HG03095 (cell line): Measurements from ENCODE around the gene IL23R.
A peak's percentile ranks its signal among the peaks of the same experiment; 100 is the strongest.
"Not testable (repeated sequence)": the region's sequence is repeated elsewhere in the genome, so short reads cannot be mapped to it uniquely, and the experiment has no call there.

Experiments used
- ATAC-seq: cut with Tn5 transposase; IDR thresholded peaks from one replicate; pipeline ENCODE4 v1.9.1; 2021; ENCODE audit warnings: moderate library complexity; ENCODE audit not compliant: unreplicated experiment

IL23R gene

DNA sequence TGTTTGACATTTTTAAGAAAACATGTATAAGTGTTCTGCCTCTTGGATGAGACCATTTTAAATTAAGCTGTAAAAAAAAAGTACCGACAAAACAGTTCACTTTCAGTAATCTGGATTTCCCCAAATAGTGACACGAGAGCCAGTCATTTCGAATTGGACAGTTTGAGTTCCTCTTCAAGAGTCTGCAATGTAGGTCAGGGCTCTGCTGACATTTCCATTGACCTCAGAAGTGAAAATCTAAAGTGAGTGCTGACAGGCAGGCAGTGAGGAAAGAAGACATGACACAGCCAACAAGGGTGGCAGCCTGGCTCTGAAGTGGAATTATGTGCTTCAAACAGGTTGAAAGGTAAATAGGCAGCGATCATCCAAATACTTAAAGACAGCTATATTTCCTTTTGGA is at the start of gene IL23R:
TSS of gene IL23R (plus strand) at position 259 of the 400 bp plus-strand sequence. CDS start 1,667 bp downstream, outside the sequence.
- peak; percentile 93 for ATAC-seq

DNA sequence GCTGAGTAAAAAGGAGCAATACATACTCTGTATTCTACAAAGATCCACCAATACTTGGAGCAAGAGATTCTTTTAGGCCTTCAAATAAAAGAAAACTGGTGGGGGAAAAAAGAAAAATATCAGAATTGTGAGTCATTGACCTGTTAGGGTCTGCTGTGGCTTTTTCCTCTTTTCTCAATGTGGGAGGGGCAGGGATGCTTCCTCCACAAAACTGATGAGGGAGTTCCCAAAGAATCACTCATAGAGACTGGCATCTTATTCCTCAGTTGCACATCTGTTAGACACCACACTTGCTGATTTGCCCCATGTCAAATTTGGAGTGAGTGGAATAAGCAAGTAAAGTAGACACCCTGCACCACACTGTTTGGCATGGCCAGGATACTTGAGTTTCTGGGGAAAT is 48.1 kb upstream of the IL23R start:
- ATAC-seq = no peak

DNA sequence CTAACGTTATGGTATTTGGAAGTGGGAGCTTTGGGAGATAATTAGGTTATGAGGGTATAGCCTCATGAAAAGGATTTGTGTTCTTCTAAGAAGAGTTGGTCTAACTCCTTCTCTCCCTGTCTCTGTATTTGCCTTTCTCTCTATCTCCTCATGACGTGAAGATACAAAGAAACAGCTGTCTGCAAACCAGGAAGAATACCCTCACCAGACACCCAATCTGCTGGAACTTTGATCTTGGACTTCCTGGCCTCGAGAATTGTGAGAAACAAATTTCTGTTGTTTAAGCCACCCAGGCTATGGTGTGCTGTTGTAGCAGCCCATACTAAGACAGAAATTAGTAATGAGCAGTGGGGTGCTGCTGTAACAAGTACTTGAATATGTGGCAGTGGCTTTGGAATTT is 47.6 kb upstream of the IL23R start:
- no peak for ATAC-seq

- no peak for ATAC-seq
Measured at GRCh38 chr1:67120855-67121619, 45.2 kb upstream of the IL23R start.

DNA sequence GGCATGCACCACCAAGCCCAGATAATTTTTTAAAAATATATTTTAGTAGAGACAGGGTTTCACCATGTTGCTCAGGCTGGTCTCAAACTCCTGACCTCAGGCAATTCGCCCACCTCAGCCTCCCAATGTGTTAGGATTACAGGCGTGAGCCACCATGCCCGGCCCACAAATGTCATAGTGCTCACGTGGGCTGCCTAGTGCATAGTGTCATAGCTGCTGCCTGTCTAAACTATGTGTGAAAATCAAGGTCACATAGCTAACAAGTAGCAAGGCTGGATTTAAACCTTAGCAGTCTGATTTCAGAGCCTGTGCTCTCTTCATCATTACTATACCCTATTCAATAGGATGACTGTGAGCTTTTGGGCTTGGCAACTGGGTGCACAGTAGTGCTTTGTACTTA is 41.8 kb upstream of the IL23R start:
- ATAC-seq = no peak

DNA sequence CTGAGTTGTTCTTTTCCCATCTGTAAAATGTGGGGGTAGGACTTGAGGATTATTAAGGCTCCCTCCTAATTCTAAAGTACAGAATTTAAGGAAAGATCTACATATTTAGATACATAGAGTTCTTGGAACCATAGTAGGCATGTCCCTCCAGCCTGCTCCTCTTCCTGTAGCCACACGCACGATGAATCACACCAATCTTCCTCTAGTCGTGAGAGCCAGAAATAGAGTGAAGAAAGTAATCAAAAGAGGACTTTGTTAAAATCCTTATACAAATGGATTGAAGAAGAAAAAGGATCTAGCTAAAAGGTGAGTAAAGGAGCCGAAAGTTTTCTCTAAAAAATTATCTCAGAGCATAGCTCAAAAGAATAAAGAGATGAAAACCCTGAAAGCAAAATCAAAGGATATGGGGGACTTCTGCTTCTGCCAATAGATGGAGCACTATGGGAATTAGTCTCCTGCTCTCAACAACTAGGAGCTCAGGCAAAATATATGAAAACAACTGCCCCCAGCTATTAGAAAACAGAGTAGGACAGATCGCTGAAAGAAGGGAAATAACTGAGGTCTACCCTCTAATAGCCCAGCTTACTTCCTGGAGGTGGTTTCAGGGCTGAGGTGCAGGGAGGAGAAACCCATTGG is 40.0 kb upstream of the IL23R start:
- no peak for ATAC-seq

DNA sequence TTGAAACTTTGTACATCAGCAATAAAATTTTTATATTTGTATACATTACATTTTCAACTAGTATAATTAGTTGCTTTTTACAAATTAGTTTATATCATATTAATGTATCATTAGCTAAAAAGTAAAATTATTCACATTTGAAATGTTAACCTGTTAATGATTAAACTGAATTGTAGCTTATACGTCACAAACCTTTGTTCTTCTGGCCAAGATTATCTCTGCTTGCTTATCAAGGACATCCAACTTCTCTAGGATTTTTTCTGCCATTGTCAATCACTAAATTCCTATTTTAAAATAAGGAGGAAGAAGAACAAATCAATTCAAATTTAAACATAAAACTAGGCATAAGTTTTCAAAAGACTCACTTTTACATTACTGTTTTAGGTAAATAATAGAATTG is 39.3 kb upstream of the IL23R start:
- no peak for ATAC-seq

DNA sequence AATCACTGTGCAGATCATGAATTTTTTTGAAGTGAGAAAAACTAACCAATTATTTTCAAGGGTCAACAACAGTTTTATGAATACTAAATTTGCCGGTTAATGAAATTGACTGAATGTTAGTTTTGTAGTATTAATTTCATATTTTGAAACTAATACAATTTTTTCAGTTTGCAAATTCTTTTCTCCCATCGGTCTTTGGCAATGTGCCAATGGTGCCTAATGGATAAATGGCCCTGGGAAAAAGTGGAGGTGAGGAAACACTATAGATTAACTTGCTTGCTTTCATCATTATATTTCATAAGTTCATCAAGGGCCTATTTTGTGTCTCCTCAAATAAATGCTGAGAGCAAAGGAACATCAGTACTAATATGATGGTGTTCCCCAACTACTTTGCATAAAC is 35.6 kb upstream of the IL23R start:
- no peak for ATAC-seq

GRCh38 chr1:67133177-67133576 is 33.1 kb upstream of the IL23R start:
- ATAC-seq = no peak

DNA sequence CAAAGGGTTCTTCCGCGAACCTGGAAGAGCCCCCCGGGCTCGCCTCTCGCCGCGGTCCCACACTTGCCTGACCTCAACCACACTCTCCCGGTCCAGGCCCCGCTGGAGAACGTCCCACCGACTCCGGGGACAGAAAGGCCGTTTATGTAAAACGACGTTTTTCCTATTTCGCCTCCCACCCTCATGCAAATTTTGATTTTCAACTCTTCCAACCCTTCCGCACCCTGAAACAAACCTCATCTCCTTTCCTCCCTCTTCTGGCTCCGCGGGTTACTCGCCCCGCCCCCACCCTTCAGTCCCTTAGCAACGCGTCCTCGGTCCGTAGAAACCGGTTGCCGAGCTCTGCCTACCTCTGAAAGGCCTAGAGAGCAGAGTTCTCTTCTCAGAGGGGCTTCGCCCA is 31.6 kb upstream of the IL23R start, which contains the start of gene C1orf141:
TSS of gene C1orf141 (minus strand) at position 276 of the 400 bp plus-strand sequence. CDS start 7,730 bp downstream, outside the sequence.
- ATAC-seq = no peak

DNA sequence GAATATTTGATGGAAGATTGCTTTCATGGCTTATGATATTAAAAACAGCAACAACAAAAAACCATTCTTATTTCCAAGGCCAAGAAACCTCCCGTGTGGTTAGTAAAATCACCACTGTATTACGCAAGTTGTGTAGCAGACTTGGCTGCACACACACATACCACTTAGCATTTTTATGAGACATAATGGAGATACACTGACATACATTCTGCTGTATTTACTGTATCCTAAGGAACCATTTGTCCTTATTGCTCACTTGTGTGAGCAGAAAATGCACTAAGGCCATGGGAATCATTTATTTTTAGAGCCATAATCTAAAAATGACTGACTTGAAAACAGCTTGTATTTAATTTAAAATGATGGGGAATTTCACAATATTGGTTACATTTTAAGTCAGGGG is 30.9 kb upstream of the IL23R start:
- no peak for ATAC-seq

GRCh38 chr1:67137307-67137753 is 28.9 kb upstream of the IL23R start:
- ATAC-seq = no peak

DNA sequence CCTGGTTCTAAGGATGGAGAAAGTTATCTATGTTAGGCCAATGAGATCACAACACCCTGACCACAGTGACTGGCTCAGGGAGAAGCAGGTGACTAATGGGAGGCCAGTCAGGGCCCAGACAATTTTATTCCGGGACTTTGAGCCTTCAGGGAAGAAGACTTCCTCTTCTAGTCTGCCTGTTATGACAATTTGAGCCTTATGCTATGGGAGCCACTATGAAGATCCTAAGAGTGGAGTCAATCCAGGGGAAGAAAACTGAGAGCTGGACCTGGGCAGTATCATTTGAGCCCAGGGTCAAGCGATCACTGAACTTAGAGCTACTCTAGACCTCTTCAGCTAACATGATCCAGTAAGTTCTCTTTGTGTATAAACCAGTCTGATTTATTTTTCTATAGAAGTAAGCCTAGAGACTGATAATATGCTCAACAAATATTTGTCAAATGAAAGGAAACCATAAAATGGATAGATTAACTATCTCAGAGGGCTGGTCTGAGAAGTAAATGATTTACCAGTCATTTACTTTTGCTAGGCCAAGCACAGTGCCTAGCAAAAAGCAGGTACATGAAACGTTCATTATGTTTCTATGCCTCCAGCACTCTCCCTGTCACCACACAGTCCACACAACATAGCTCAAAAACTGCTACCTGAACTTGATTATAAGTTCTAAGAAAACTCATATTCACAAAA is 27.3 kb upstream of the IL23R start:
- no peak for ATAC-seq

DNA sequence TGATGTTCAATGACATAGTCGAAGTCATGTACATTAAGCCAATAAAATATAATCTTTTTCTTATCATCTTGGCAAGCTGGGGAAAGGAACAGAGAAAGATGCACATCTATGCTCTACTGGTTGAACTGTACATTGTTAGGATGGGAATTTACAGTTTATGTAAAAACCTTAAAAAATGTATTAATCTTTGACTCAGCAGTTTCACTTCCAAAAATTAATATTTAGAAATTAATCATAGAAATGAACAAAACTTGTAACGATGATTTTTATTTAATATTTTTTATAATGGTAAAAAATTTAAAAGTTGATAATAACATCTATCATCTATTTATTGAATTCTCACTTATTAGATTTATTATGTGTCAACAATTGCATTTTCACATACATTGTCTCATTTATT is 25.8 kb upstream of the IL23R start:
- no peak for ATAC-seq

- ATAC-seq = not testable (repeated sequence)
Measured at GRCh38 chr1:67141832-67142231, 24.4 kb upstream of the IL23R start.

GRCh38 chr1:67142931-67143330 is 23.3 kb upstream of the IL23R start:
- ATAC-seq = no peak

DNA sequence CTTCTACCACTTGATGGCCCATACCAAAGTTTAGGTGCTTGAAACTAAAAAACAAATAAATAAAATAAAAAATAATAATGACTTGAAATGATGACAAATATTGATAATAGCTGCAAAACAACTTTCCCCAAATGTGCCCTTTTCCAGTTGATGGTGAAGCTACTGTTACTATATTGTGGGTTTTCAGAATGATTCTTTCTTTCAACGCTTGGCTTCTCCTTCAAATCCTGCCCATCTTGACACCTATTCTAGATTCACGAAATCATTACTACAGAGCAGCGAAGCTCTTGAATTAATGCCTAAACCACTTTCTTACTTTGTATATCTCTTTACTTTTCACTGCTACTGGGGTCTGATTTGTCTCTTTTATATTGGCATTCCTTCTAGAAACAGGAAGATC is 22.3 kb upstream of the IL23R start:
- no peak for ATAC-seq

- no peak for ATAC-seq
Measured at GRCh38 chr1:67144696-67145095, 21.6 kb upstream of the IL23R start.

GRCh38 chr1:67146101-67146500 is 20.2 kb upstream of the IL23R start:
- ATAC-seq = no peak

- ATAC-seq = no peak
Measured at GRCh38 chr1:67146539-67146938, 19.7 kb upstream of the IL23R start.

- not testable (repeated sequence) for ATAC-seq
Measured at GRCh38 chr1:67147973-67148372, 18.3 kb upstream of the IL23R start.
